ENCODE measurements around the gene SYTL2.
"Not testable (repeated sequence)": the region's sequence is repeated elsewhere in the genome, so short reads cannot be mapped to it uniquely, and the experiment has no call there.

GRCh38 chr11:85853541-85853940, 42.6 kb upstream of the SYTL2 start:
- not testable (repeated sequence) for TF ChIP-seq CTCF, POLR2A (IDR thresholded peaks at IDR 0.05)

Data from adrenal gland (tissue), 5 donors.